GM21576 (cell line): ENCODE measurements around the gene WDR70.
"Not testable (repeated sequence)": the region's sequence is repeated elsewhere in the genome, so short reads cannot be mapped to it uniquely, and the experiment has no call there.

Experiments used
- ATAC-seq: cut with Tn5 transposase; IDR thresholded peaks from one replicate; pipeline ENCODE4 v1.9.1; 2021; ENCODE audit warnings: mild to moderate bottlenecking, moderate library complexity; ENCODE audit not compliant: unreplicated experiment

The WDR70 gene

GRCh38 chr5:37628876-37629275 lies 249.8 kb downstream of the WDR70 start:
- no peak for ATAC-seq

GRCh38 chr5:37631939-37632338 lies 252.8 kb downstream of the WDR70 start:
- no peak for ATAC-seq

GRCh38 chr5:37637165-37637845 lies 258.2 kb downstream of the WDR70 start:
- ATAC-seq, result no peak

GRCh38 chr5:37638897-37639296 lies 259.8 kb downstream of the WDR70 start:
- ATAC-seq, result no peak

- no peak for ATAC-seq
Measured at GRCh38 chr5:37640088-37640487, 261.0 kb downstream of the WDR70 start.

- no peak for ATAC-seq
Measured at GRCh38 chr5:37641933-37642332, 262.8 kb downstream of the WDR70 start.

- ATAC-seq, result no peak
Measured at GRCh38 chr5:37645707-37646106, 266.6 kb downstream of the WDR70 start.

- ATAC-seq, result not testable (repeated sequence)
Measured at GRCh38 chr5:37654566-37654965, 275.4 kb downstream of the WDR70 start.

- no peak for ATAC-seq
Measured at GRCh38 chr5:37657046-37657445, 277.9 kb downstream of the WDR70 start.

GRCh38 chr5:37658440-37658839 lies 279.3 kb downstream of the WDR70 start:
- ATAC-seq, result no peak

GRCh38 chr5:37660319-37660718 lies 281.2 kb downstream of the WDR70 start:
- no peak for ATAC-seq

GRCh38 chr5:37661227-37661920 lies 282.3 kb downstream of the WDR70 start:
- ATAC-seq, result no peak

GRCh38 chr5:37661951-37662350 lies 282.8 kb downstream of the WDR70 start:
- no peak for ATAC-seq

GRCh38 chr5:37662362-37662761 lies 283.2 kb downstream of the WDR70 start:
- no peak for ATAC-seq

GRCh38 chr5:37662789-37663485 lies 283.8 kb downstream of the WDR70 start:
- no peak for ATAC-seq

- no peak for ATAC-seq
Measured at GRCh38 chr5:37663538-37663937, 284.4 kb downstream of the WDR70 start.

GRCh38 chr5:37664551-37664950 lies 285.4 kb downstream of the WDR70 start:
- no peak for ATAC-seq

- ATAC-seq, result no peak
Measured at GRCh38 chr5:37665272-37665671, 286.2 kb downstream of the WDR70 start.

- ATAC-seq, result no peak
Measured at GRCh38 chr5:37665889-37666288, 286.8 kb downstream of the WDR70 start.

- ATAC-seq, result no peak
Measured at GRCh38 chr5:37667430-37667829, 288.3 kb downstream of the WDR70 start.

- no peak for ATAC-seq
Measured at GRCh38 chr5:37667846-37668245, 288.7 kb downstream of the WDR70 start.

GRCh38 chr5:37668524-37669047 lies 289.5 kb downstream of the WDR70 start:
- no peak for ATAC-seq
